ENCODE results near the gene GALK1.

Gene GALK1

GRCh38 chr17:75753514-75754377 lies 11.2 kb downstream of the GALK1 start:
- DNase-seq (ENCODE audit: low read depth, low spot score) = peak; percentile 46
- peak overlapping the region; percentile 33 for H3K4me3 ChIP-seq (ENCODE audit: low read length)

- peak overlapping the region; percentile 33 for H3K4me3 ChIP-seq (ENCODE audit: low read length)
- no peak for DNase-seq (ENCODE audit: low read depth, low spot score)
Measured at GRCh38 chr17:75752802-75753513, 12.0 kb downstream of the GALK1 start.

DNA sequence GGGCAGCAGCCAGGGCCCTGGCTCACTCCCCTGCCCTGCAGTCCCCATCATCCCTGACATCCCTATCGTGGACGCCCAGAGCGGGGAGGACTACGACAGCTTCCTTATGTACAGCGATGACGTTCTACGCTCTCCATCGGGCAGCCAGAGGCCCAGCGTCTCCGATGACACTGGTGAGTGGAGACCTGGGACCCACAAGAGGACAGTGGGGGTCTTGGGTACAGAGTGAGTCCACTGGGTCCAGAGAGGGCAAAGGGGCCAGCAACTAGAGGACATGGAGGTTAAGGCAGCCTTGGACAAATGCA lies 12.6 kb downstream of the GALK1 start:
- no peak overlapping the region for H3K4me3 ChIP-seq (ENCODE audit: low read length)
- no peak for DNase-seq (ENCODE audit: low read depth, low spot score)

DNA sequence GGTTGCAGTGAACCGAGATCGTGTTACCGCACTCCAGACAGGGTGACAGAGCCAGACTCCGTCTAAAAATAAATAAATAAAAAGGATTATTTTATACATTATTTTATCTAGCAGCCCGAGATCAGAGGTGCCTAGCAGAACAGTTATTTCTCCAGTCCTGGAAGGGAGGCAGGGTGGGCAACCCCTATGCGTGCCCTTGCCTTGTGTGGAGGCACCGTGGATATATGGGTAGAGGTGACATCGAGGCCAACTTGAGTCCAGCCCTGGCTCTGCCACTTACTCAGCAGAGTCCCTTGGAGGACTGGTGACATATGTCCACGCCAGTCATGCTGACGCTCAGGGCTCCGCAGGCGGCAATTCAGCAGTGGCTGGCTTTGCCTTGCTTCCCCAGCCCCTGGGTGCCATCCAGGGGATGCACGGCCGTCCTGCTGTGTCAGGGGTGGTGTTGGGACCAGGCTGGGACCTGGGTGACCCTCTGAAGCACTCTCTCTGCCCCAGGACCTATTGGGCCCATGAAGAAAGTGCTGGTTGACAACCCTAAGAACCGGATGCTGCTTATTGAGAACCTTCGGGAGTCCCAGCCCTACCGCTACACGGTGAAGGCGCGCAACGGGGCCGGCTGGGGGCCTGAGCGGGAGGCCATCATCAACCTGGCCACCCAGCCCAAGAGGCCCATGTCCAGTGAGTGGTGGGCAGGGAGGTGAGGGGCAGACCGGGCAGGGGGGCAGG lies 13.2 kb downstream of the GALK1 start:
- DNase-seq (ENCODE audit: low read depth, low spot score) = no peak
- no peak overlapping the region for H3K4me3 ChIP-seq (ENCODE audit: low read length)

GRCh38 chr17:75750661-75751423 lies 14.2 kb downstream of the GALK1 start:
- H3K4me3 ChIP-seq (ENCODE audit: low read length) = no peak overlapping the region
- DNase-seq (ENCODE audit: low read depth, low spot score) = no peak

DNA sequence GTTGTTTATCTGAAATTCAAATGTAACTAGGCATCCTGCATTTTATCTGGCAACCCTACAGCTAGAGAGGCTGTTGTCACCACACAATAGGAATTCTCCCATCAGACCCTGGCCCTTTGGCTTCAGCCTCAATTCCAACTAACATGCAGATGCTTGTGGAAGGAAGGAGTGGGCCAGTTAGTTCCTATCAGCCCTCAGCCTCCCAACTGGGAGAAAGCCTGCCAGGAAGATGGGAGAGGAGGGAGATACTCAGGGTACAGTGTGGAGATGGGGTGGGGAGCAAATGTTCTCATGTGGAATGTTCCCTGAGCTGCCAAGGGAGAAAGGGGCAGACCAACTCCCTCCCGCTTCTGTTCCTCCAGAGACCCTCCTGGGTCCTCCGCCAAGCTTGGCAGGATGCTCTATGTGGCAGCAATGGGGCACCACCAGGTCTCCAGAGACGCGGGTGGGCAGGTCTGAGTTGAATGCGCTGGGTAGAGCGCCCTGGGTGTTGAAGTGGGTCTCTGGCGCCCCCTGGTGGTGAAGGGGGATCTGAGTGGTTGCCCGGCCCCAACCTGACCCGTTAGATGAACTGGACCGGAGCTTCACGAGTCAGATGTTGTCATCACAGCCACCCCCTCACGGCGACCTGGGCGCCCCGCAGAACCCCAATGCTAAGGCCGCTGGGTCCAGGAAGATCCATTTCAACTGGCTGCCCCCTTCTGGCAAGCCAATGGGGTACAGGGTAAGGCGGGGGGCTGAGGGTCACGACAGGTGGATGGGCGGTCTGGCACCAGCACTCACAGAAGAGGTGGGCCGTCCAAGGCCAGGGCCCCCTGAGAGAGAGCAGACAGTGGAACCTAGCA lies 15.2 kb downstream of the GALK1 start:
- peak; percentile 55 for DNase-seq (ENCODE audit: low read depth, low spot score)
- peak overlapping the region; percentile 7; the same call in 1 of the 2 replicates for H3K4me3 ChIP-seq (ENCODE audit: low read length)

DNA sequence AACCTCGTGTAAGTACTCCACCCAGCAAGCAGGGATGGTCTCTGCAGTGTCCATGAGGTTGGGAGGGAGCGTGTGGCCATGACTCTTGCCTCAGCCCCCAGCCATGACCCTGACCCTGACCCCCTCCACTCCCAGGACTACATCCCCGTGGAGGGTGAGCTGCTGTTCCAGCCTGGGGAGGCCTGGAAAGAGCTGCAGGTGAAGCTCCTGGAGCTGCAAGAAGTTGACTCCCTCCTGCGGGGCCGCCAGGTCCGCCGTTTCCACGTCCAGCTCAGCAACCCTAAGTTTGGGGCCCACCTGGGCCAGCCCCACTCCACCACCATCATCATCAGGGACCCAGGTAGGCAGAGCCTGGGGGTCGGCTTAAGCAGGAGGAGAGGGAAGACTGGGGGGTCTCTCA lies 16.3 kb downstream of the GALK1 start:
- DNase-seq (ENCODE audit: low read depth, low spot score) = no peak
- H3K4me3 ChIP-seq (ENCODE audit: low read length) = no peak overlapping the region

DNA sequence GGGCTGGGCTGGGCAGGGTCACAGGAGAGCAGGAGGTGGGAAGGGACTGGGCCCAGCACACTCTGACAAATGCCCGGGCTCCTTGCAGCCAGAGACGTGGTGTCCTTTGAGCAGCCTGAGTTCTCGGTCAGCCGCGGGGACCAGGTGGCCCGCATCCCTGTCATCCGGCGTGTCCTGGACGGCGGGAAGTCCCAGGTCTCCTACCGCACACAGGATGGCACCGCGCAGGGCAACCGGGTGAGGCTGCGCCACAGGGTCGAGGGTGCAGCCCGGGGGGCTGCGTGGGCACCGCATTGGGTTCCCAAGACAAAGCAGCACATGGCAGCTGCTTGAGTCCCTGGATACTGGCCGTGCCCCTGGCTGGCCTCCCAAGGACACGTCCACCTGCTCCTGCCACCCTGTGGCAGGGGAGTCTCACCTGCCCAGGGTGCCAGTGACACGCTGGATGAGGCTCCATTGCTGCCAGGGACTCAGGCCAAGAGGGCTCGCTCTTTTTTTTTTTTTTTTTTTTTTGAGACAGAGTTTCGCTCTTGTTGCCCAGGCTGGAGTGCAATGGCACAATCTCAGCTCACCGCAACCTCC lies 21.3 kb downstream of the GALK1 start:
- no peak overlapping the region for H3K4me3 ChIP-seq (ENCODE audit: low read length)
- DNase-seq (ENCODE audit: low read depth, low spot score) = no peak

GRCh38 chr17:75742337-75742736 lies 22.7 kb downstream of the GALK1 start:
- H3K4me3 ChIP-seq (ENCODE audit: low read length) = no peak overlapping the region

DNA sequence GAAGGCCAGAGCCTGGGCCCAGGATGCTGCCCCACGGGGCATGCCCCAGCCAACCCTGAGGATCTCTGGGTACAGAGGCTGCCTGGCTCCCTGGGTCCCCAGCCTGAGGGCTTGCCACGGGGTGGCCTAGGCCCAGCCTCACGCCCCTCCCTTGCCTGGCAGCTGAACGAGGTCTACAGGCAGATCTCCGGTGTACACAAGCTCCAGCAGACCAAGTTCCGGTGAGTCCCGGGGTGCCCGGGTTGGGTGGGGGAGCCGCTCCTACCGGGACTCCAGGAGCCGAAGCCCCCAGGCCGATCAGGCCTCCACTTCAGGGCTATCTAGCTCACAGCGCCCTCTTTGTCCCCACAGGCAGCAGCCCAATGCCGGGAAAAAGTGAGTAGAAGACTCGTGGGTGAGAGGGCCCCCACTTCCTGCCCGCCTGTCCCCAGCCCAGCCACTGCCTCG lies 24.3 kb downstream of the GALK1 start:
- DNase-seq (ENCODE audit: low read depth, low spot score) = no peak
- no peak overlapping the region for H3K4me3 ChIP-seq (ENCODE audit: low read length)

More at GRCh38 chr17:75742337-75742736, 22.7 kb downstream of the GALK1 start:
- no peak for DNase-seq (ENCODE audit: low read depth, low spot score)

DNA sequence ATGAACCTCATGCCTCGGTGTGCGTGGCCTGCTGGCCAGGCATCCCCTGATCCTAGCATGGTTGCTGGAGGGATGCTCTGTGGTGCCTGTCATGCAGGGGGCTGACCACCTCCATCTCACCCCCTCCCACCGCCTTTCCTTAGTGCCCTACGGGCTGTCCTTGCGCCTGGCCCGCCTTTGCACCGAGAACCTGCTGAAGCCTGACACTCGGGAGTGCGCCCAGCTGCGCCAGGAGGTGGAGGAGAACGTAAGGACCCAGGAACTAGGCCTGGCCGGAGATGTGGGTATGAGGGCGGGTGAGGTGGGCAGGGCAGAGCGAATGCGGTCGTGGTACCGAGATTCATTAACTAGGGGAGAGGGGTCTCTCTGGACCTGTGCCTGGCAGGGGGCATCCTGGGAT lies 24.8 kb downstream of the GALK1 start:
- no peak overlapping the region for H3K4me3 ChIP-seq (ENCODE audit: low read length)
- DNase-seq (ENCODE audit: low read depth, low spot score) = no peak

GRCh38 chr17:75739801-75740200 lies 25.2 kb downstream of the GALK1 start:
- no peak overlapping the region for H3K4me3 ChIP-seq (ENCODE audit: low read length)
- DNase-seq (ENCODE audit: low read depth, low spot score) = no peak

DNA sequence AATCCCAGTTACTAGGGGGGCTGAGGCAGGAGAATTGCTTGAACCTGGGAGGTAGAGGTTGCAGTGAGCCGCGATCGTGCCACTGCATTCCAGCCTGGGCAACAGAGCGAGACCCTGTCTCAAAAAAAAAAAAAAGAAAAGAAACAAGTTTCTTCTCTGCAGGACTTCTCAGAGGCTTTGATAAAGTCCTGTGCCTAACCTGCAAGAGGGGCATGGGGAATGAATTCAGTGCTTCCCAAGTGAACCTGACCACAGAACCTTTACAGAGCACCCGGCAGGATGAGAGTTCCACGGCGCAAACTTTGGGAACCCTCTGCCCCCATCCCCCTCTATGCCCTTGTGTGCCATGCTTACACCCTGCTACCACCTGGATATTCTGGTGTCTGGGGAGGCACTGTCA lies 25.8 kb downstream of the GALK1 start:
- no peak overlapping the region for H3K4me3 ChIP-seq (ENCODE audit: low read length)
- no peak for DNase-seq (ENCODE audit: low read depth, low spot score)

DNA sequence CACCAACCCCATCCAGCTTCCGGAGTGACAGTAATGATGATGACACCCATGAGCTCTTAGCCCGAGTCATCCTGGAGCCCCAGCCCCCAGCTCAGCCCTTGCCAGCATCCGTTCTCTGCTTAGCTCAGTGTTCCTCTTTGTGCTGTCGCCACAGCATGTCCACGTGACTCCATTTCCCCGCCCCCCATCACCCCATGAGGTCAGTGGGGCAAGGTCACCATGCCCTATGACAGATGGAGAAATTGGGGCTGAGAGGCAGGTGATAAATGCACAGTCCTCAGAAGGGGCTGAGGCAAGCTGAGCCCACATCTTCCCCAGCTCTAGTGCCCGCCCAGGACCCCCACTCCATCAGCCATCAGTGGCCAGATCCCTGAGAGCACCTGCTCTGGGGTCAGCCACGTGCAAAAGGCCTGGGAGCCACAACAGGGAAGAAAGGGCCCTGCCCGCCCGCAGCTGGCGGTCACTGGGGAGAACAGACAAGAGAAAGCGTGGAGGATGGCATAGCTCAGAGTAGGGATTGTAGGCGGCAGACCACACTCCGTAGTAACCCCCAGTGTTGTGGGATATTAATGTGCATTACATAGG lies 26.7 kb downstream of the GALK1 start:
- no peak for DNase-seq (ENCODE audit: low read depth, low spot score)
- no peak overlapping the region for H3K4me3 ChIP-seq (ENCODE audit: low read length)

- DNase-seq (ENCODE audit: low read depth, low spot score) = no peak
- H3K4me3 ChIP-seq (ENCODE audit: low read length) = no peak overlapping the region
Measured at GRCh38 chr17:75737133-75737962, 27.6 kb downstream of the GALK1 start.

DNA sequence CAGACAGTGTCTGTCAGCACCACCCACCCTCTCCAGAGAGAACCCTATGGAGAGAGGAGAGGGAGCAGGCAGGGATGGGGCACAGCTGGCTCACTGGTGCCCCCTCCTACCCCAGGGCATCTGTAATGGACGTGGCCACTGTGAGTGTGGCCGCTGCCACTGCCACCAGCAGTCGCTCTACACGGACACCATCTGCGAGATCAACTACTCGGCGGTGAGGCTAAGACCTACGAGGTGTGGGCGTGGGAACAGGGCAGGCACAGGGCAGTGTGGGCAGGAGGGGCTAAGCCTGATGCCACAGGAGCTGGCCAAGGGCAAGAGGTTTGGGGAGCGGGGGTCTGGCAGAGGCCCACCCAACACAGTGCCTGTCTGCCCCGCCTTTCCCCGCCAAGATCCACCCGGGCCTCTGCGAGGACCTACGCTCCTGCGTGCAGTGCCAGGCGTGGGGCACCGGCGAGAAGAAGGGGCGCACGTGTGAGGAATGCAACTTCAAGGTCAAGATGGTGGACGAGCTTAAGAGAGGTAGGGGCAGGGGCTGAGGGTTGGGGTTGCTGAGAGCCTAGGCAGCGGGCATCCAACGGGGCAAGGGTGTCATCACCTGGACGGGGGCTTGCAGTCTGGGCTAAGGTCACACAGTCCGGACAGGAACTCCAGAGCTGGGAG lies 28.7 kb downstream of the GALK1 start:
- H3K4me3 ChIP-seq (ENCODE audit: low read length) = no peak overlapping the region
- DNase-seq (ENCODE audit: low read depth, low spot score) = no peak
